ENCODE data around the gene ITGB2.
"Not testable (repeated sequence)": the region's sequence is repeated elsewhere in the genome, so short reads cannot be mapped to it uniquely, and the experiment has no call there.

ITGB2 gene

DNA sequence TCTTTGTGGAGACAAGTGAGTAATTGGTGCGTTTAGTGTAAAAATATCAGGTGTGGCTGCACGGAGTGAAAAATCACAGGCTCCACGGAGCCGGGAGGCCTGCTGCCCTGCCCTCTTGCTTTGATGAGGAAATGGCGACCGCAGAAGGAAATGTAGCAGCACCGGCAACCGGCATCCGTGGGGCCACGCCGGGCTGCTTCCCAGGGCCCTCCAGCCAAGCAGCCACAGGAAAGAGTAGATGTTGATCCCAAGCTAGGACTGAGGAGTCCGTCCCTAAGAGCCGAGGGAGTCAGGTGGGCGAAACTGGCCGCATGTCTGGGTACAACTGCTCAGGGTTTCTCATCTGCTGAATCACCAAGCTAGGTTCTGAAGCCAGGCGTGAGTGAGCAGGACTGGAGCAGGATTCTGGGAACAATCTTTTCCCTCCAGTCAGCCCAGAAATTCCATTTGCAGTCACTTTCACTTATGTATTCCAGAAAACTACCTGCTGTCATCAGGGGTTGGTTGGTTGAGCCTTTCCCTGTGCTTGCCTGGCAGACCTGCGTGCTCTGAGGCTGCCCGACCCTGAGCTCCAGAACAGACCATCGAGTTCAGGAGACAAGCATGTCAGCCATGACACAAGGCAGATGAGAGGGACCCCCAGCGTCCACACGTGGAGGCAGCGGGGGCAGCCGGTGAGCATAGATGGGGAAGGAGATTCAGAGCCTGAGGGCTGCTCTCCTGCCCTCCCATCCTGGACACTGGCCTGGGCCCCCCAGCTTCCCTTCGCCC is 5.8 kb upstream of the ITGB2 start:
- peak; percentile 70 for DNase-seq (ENCODE audit: low spot score)

DNA sequence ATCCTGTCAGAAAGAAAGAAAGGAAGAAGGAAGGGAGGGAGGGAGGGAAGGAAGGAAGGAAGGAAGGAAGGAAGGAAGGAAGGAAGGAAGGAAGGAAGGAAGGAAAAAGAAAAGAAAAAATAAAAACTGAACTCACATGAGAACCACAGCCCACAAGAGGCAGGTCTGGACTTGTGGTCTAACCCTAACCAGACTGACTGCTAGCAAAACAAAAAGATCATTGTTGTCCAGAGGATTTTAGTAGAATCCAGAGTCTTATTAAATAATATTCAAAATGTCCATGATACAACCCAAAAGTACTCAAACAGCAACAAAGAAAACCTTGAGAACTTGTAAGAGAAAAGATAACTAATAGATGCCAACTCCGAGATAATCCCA is 4.7 kb upstream of the ITGB2 start:
- DNase-seq (ENCODE audit: low spot score), result no peak

DNA sequence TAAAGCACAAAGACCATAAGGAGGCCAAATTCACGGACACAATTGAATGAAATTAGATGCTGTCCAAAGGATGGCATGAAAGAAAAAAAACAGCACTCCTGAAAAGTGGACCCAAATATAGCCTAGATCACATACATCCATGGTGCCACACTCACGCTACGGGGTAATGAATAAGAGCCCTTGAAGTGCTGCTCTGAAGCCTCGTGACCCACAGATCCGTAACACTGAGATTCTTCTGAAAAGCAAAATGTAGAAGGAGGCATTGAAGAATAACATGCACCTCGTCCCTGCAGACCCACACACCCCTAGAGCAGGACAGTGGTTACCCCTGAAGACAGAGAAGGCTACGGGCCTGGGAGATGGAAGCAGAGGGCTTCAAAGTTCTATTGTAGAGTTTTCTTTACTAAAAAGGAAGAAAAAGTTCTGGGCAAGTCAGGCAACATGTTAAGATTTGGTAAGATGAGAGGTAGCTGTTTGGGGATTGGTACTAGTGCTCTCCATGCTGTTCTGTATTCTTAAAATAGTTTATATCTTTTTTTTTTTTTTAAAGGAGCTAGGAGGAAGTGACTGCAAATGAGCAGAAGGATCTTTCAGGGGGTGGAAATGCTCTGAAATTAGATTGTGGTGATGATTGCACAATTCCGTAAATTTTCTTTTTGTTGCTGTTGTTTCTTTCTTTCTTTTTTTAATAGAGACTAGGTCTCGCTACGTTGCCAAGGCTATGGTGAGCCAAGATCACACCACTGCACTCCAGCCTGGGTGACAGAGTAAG is 4.1 kb upstream of the ITGB2 start:
- no peak for DNase-seq (ENCODE audit: low spot score)

DNA sequence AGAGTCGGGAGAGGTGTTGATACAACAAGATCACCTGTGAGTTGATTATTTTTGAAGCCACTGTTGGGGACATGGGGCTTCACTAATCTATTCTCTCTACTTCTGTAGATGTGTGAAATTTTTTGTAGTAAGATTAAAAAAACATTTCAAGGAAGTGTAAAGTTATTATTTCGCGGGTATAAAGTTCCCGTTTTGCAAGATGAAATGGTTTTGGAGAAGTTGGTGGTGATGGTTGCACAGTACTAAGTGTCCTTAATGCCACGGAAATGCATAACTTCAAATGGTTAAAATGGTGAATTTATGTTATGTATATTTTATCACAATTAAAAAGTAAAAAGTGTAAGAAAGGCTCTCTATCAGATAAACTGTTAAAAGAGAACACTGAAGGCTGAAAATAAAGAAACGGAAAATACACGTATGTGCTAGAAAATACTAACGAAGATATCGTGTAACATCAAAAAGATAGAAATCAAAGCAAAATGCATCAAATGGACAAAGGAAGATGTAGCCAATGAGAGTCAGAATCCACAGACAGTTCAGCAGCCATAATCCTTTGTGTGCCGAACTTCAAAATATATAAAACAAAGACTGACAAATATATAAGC is 2.9 kb upstream of the ITGB2 start:
- no peak for DNase-seq (ENCODE audit: low spot score)

DNA sequence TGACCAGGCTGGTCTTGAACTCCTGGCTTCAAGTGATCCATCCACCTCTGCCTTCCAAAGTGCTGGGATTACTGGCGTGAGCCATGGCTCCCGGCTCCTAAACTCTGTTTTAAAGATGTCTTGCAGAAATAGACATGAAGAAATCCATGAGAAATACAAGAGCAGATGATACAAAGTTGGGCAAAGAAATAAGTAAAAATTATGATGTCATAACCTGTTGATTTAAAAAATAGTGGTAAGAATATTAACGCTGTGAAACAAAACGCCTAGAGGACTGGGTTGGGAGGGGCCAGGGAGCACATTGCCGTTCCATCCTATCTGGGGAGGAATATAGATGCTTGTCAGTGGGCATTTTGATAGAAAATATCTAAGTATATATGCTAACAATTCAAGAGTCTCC is 1.2 kb upstream of the ITGB2 start:
- no peak for DNase-seq (ENCODE audit: low spot score)

DNA sequence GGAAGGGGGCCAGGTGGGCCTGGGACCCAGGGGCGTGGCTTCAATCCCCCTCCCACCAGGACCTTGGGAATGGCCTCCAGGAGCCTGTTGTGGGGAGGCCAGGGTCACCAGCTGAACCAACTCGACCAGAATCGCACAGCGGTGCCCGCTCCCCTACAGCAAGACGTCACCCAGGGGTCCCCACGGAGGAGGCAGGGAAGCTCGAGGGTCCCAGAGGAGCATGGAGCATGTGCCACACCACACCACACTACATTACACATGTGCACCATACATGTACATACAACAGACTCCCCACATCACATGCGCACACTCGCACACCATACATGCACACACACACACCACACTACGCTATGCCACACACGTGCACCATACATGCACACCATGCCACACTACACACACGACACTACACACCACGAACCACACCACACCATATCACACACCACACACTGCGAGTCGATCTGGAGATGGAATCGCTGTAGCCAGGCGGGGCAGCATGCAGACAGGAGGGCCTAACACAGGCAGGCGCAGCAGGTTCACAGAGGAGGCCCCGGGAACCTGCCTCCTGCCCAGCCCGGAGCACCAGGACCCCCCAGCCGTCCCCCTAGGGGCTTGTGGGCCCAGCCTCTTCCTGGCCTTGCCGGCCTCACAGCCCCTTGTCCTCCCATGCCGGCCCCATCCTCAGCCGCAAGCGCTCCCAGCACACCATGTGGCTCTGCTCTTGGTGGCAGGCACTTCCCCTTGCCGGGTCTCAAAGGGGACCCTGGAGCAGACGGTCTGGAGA is 596 bp downstream of the ITGB2 start:
- DNase-seq (ENCODE audit: low spot score), result no peak

DNA sequence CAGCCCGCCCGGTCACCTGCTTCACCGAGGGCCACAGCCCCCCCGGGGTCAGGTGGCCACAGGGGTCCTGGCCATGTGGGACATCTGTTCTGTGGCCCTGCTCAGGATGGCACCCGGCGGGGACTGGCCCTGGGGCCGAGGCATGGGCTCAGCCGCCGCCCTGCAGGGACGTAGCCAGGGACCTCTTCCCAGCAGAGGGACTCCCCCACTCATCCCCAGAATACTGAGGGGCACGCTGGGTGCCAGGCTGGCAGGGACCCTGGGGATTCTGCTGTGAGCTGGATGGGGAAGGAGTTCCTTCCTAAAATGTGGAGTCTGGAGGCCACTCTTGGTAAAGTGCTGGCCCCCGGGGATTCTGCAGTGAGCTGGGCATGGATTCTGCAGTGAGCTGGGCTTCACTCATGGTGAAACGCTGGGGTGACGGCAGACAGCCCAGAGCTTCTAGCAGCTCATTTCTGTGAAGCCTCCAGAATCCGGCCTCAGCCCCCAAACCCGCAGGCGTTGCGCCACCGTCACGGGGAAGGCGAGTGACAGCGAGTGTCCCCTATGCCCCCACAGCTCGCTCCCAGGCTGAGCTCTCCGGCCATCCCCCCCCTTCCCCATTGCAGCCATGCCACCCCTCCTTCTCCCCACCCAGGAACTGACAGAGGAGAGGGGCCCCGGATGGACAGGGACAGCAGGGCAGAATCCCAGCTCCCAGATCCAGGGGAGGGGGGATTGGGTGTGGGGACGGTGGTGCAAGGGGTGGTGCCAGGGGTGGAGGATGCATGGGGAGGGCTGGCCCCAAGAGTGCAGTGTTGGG is 1.4 kb downstream of the ITGB2 start:
- no peak for DNase-seq (ENCODE audit: low spot score)

DNA sequence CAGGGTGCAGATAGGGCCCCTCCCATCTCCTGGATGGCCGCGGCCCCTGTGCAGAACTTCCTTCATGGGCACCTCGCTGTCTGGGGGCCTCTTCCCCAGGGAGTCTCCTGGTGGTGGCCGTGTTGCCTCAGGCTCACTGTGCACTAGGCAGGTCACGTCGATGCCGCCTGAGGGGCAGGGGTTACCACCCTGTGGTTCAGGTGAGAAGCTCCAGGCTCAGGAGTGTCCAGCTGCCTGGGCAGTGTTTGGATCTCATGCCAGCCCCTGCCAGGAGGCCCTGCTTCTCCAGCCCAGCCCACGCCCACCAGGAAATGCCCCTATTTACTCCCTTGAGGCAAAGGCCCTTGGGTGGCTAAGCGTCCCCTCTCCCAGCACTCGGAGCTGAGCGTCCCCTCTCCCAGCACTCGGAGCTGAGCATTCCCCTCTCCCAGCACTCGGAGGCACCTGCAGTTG is 2.1 kb downstream of the ITGB2 start:
- no peak for DNase-seq (ENCODE audit: low spot score)

DNA sequence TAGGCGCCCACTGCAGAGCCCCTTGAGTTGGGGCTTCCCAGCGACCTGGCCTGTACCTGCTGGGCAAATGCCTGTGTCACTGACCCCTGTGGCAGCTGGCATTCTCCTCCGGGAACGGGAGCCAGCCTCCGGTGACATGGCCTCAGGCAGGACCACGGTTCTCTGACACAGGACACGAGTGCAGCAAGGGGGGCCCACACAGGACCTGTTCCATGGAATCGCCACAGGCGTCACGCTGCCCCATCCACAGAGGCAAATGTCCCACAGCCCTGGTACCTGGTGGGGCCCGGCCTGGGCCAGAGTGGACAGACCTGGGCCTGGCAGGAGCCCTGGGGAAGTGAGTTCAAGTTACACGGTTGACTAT is 2.6 kb downstream of the ITGB2 start:
- no peak for DNase-seq (ENCODE audit: low spot score)

DNA sequence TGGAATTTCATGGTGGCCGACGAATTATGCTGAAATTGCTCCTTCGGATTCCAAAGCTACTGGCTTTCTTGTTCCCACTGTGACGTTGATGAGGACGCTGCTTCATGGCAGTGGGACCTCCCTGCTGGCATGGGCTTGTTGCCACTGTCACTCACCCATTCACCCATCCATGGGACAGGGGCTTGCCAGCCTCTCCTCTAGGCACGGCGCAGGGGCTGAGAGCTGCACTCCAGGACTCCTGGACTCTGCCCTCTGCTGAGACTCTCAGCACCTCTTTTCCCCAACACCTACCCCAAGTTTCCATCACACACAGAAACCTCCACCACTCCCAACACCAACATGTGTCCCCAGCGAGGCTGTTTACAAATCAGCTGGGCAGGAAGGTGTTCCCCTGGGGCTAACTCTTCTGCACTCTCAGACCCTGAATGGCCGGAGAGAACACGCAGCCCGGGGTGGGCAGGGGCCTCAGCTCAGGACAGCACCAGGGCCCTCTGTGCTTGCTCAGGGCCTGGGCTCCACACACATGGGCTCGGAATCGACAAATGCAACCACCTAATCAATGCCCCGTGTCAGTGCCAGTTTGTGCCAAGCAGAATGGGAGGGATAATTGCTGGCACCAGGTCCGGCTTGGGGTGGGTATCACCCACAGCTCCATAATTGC is 3.1 kb downstream of the ITGB2 start:
- no peak for DNase-seq (ENCODE audit: low spot score)

DNA sequence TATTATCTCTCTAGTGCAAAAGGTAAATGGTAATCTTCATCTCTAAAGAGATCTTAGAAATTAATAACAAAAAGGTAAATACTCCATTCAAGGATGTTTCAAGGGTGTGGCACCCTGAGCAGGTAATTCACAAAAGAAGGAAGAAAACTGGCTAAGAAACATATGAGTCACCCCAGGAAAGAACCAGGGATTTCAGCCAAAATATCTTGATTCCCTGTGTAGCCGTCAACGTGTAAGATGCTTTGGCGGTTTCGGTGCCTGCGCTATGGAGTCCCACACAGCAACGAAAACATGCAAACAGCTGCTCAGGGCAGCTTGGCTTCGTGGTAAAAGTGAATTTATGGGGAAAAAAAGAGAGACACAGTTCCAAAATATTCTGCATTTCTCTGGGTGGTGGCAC is 3.7 kb downstream of the ITGB2 start:
- DNase-seq (ENCODE audit: low spot score), result no peak

DNA sequence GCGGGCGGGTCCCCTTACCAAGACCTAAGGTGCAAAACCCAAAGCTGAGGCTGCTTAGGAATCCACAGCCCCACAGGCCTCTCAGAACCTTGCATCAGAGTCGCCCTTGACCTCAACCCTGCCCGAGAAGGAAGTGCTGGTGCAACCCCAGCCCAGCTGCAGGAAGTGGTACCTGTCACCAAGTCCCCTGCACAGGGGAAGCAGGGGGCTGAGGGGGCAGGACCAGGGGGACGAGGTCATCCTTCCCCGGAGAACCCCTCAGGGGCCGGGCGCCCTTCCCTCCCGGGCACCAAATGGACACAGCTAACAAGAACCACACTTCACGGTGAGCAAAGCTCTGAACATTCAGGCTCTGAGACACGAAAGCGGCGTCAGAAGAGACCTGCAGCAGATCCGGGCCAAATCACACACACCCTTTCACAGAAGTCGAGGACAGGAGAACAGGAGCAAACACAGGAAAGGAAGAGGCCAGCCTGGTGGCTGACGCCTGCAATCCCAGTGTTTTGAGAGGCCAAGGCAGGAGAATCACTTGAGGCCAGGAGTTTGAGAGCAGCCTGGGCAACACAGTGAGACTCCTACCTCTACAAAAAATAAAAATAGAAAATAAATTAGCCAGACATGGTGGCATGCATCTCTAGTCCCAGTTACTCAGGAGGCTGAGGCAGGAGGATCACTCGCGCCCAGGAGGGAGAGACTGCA is 6.4 kb downstream of the ITGB2 start:
- DNase-seq (ENCODE audit: low spot score), result peak; percentile 64

DNA sequence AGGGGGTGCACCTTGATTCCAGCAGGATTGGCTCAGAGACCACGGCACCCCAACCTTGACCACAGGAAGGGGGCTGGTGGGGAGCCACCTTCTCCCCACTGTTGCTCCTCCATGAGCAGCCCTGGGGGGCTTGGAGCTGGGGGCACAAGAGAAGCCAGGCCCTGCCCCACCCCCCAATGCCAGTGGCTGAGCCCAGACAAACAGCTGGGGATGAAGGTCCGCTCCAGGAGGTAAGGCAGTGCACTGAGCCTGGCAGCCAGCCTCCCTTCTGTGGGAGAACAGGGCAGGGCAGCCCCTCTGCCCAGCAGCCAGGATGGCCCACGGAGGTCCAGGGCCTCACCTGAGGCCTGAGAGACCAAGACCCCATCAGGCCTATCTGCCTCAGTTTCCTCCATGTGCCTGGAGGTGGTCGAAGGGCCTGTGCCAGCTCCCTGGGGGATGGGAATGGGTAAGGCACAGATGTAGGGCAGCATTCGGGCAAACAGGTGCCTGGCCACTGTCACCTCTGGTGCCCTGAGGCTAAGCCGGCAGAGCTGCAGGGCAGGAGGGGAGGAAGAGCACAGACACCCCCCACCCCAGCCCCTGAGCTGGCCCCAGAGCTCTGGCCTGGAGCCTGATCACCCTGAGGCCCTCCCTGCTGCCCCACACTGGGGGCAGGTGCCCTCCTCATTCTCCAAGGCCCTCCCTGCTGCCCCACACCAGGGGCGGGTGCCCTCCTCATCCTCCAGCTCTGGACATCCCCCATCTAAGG is 7.1 kb downstream of the ITGB2 start:
- no peak for DNase-seq (ENCODE audit: low spot score)

DNA sequence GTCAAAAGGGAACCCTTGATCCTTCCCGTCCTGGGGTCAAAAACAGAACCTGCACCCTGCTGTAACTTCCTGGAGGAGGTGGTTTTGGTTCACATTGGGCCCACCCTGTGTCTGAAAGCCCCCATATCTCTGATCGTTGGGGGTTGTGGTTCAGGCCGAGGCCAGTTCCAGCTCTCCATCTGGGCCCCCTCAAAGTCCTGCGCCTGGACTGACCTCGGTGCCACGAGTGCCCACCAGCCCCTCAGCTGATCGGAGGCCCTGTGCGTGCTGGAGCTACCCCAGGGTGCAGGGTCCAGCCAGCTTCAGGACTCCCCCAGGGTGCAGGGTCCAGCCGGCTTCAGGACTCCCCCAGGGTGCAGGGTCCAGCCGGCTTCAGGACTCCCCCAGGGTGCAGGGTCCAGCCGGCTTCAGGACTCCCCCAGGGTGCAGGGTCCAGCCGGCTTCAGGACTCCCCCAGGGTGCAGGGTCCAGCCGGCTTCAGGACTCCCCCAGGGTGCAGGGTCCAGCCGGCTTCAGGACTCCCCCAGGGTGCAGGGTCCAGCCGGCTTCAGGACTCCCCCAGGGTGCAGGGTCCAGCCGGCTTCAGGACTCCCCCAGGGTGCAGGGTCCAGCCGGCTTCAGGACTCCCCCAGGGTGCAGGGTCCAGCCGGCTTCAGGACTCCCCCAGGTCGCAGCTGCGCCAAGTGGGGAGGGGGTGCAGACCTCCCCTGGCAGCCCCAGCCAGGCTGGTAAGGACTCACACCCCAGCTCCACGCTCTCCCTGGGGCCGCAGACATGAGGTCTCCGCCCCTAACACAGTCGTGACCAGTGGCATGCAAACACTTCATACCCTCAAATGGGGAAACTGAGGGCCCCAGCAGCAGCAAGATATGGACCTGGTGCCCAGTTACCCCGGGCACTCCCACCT is 7.9 kb downstream of the ITGB2 start:
- not testable (repeated sequence) for DNase-seq (ENCODE audit: low spot score)

DNA sequence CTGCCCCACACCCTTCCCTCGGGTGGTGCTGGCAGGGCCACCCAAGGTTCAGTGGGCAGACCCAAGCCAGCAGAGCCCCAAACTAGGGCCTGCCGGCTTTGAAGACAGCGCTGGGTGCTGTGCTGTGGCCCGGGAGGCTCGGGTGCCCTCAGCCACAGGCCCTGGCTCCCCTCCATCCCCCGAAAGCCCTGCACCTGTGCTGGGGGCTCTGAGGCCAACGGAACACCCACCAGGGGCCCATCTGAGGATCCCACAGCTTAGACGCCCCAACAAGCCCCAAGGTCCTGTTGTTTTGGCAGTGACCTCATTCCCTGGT is 8.6 kb downstream of the ITGB2 start:
- DNase-seq (ENCODE audit: low spot score), result no peak

DNA sequence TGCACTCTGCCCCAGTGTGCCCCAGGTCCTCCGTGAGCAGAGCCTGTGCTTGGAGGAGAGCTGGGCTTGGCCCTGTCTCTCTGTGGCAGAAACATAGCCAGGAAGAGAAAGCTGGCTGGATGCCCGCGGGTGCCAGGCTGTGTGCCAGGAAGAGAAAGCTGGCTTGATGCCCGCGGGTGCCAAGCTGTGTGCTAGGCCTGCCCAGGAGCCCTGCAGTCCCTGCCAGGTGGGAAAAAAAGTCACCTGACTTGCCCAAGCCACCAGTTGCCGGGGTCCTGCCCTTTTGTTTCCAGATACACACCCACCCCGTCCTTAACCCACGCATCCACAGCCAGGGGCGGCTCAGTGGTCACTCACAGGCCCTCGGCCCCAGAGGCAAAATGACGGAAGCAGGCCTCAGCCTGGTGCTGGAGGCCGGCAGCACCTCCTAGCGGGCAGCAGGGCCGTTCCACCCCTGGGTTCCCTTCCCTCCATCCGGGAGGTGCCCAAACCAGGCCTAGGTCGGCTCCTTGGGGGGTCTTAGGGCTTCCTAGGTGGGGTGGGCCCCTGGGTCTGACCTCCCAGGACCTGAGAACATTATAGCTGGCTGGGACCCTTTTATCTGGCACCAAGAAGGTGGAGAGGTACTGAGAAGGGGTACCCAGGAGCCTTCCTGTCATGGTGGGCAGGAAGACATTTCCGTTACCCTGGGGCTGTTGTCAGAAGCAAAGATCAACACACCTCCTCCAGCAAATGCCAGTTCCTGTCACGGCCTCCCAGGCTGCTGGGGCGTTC is 9.1 kb downstream of the ITGB2 start:
- DNase-seq (ENCODE audit: low spot score), result peak; percentile 58

DNA sequence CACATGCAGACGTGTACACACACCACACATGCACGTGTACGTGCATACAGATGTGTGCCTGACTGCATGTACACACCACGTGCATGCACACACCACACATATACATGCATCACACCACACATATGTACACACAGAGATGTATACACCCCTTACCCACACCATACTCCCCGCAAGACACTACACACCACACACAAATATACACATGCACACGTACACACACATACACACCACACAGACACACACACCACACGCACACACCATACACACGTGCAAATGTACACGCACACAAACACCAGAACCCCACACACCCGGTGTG is 9.7 kb downstream of the ITGB2 start:
- DNase-seq (ENCODE audit: low spot score), result no peak

Measured in CD4-positive, alpha-beta T cell treated with Interleukin-2 at 100 ng/mL for 4 hours (primary cell).